ENCODE measurements around the gene IL6R.
A peak's percentile ranks its signal among the peaks of the same experiment; 100 is the strongest.

The IL6R gene

GRCh38 chr1:154435599-154436200 is 30.6 kb downstream of the IL6R start:
- Histone ChIP-seq H3K9ac (ENCODE audit: low read length) (no peak overlapping the region), H3K36me3 (replicated peaks; ENCODE audit: low read depth, low read length) (peaks cover 48% of the 10 kb centered on the region), H2AFZ (ENCODE audit: low read depth, low read length) (no peak overlapping the region), H3K9me3 (ENCODE audit: insufficient read depth, low read length) (no peaks in the 10 kb centered on the region), H3K4me3 (ENCODE audit: low read length) (no peak overlapping the region), H4K20me1 (ENCODE audit: insufficient read depth, low read length) (no peaks in the 10 kb centered on the region), H3K4me1 (ENCODE audit: low read length) (peaks cover 27% of the 10 kb centered on the region), H3K27me3 (ENCODE audit: low read depth, low read length) (no peaks in the 10 kb centered on the region), H3K27ac (ENCODE audit: low read length) (no peak overlapping the region), H3K79me2 (ENCODE audit: low read length) (no peaks in the 10 kb centered on the region), H3K4me2 (ENCODE audit: low read length) (no peak overlapping the region)
- TF ChIP-seq EZH2phosphoT487 (IDR thresholded peaks at IDR 0.05; ENCODE audit: low read depth) (no peak), CTCF (IDR thresholded peaks at IDR 0.05; ENCODE audit: low read depth, low read length) (no peak)

- Histone ChIP-seq H3K9ac (ENCODE audit: low read length) (no peak overlapping the region), H3K9me3 (ENCODE audit: insufficient read depth, low read length) (no peaks in the 10 kb centered on the region), H4K20me1 (ENCODE audit: insufficient read depth, low read length) (no peaks in the 10 kb centered on the region), H3K4me2 (ENCODE audit: low read length) (no peak overlapping the region), H3K79me2 (ENCODE audit: low read length) (no peaks in the 10 kb centered on the region), H3K4me1 (ENCODE audit: low read length) (peaks cover 34% of the 10 kb centered on the region), H3K36me3 (replicated peaks; ENCODE audit: low read depth, low read length) (peaks cover 51% of the 10 kb centered on the region), H3K27me3 (ENCODE audit: low read depth, low read length) (no peaks in the 10 kb centered on the region), H3K27ac (ENCODE audit: low read length) (no peak overlapping the region), H3K4me3 (ENCODE audit: low read length) (no peak overlapping the region), H2AFZ (ENCODE audit: low read depth, low read length) (no peak overlapping the region)
- TF ChIP-seq EZH2phosphoT487 (IDR thresholded peaks at IDR 0.05; ENCODE audit: low read depth) = no peak
- TF ChIP-seq CTCF (IDR thresholded peaks at IDR 0.05; ENCODE audit: low read depth, low read length) = no peak
Measured at GRCh38 chr1:154436433-154436832, 31.3 kb downstream of the IL6R start.

GRCh38 chr1:154440036-154440804 is 35.1 kb downstream of the IL6R start:
- peak overlapping the region; percentile 53 for H3K4me3 ChIP-seq (ENCODE audit: low read length)
- no peaks in the 10 kb centered on the region for H4K20me1 ChIP-seq (ENCODE audit: insufficient read depth, low read length)
- no peaks in the 10 kb centered on the region for H3K79me2 ChIP-seq (ENCODE audit: low read length)
- peak overlapping the region; percentile 67 for H3K4me2 ChIP-seq (ENCODE audit: low read length)
- H3K27me3 ChIP-seq (ENCODE audit: low read depth, low read length) = no peaks in the 10 kb centered on the region
- peak overlapping the region; percentile 58 for H3K9ac ChIP-seq (ENCODE audit: low read length)
- peak overlapping the region; percentile 92 for H3K27ac ChIP-seq (ENCODE audit: low read length)
- peaks cover 47% of the 10 kb centered on the region for H3K36me3 ChIP-seq (replicated peaks; ENCODE audit: low read depth, low read length)
- no peak for TF ChIP-seq CTCF (IDR thresholded peaks at IDR 0.05; ENCODE audit: low read depth, low read length)
- TF ChIP-seq EZH2phosphoT487 (IDR thresholded peaks at IDR 0.05; ENCODE audit: low read depth) = no peak
- no peaks in the 10 kb centered on the region for H3K9me3 ChIP-seq (ENCODE audit: insufficient read depth, low read length)
- peaks cover 43% of the 10 kb centered on the region for H3K4me1 ChIP-seq (ENCODE audit: low read length)
- no peak overlapping the region for H2AFZ ChIP-seq (ENCODE audit: low read depth, low read length)

GRCh38 chr1:154441241-154441888 is 36.2 kb downstream of the IL6R start:
- Histone ChIP-seq H3K79me2 (ENCODE audit: low read length) (no peaks in the 10 kb centered on the region), H3K27ac (ENCODE audit: low read length) (peak overlapping the region; percentile 26), H3K9me3 (ENCODE audit: insufficient read depth, low read length) (no peaks in the 10 kb centered on the region), H3K9ac (ENCODE audit: low read length) (peak overlapping the region; percentile 15; the same call in 1 of the 2 replicates), H3K4me2 (ENCODE audit: low read length) (peak overlapping the region; percentile 26), H4K20me1 (ENCODE audit: insufficient read depth, low read length) (no peaks in the 10 kb centered on the region), H3K4me1 (ENCODE audit: low read length) (peaks cover 43% of the 10 kb centered on the region), H3K36me3 (replicated peaks; ENCODE audit: low read depth, low read length) (peaks cover 38% of the 10 kb centered on the region), H2AFZ (ENCODE audit: low read depth, low read length) (no peak overlapping the region), H3K27me3 (ENCODE audit: low read depth, low read length) (no peaks in the 10 kb centered on the region), H3K4me3 (ENCODE audit: low read length) (no peak overlapping the region)
- TF ChIP-seq CTCF (IDR thresholded peaks at IDR 0.05; ENCODE audit: low read depth, low read length) (no peak), EZH2phosphoT487 (IDR thresholded peaks at IDR 0.05; ENCODE audit: low read depth) (no peak)

Measured in OCI-LY3 (cell line).